Effector memory CD8-positive, alpha-beta T cell (primary cell): ENCODE measurements around the gene SMIM41.

Experiments used
- ATAC-seq: fragments of 150-1000 bp; cut with Tn5 transposase; replicated peaks from 2 replicates; pipeline ENCODE4 v1.10.0; 2021; ENCODE audit warnings: mild to moderate bottlenecking, moderate library complexity
- DNase-seq, 3 experiments: peaks; one replicate each; pipeline ENCODE4 v3.0.0; 2021
- H3K27ac Mint-ChIP-seq, 2 donors: one replicate each; pipeline ENCODE4 v1.8.0; 2022; ENCODE audit warnings: mild to moderate bottlenecking in 2 of 2, mixed read lengths in 2 of 2, moderate library complexity in 2 of 2
- H3K27me3 Mint-ChIP-seq, 2 donors: one replicate each; pipeline ENCODE4 v1.8.0; 2022; ENCODE audit warnings: mixed read lengths in 2 of 2
- H3K36me3 Mint-ChIP-seq: one replicate; pipeline ENCODE4 v1.8.0; 2022; ENCODE audit warnings: mild to moderate bottlenecking, moderate library complexity, mixed read lengths; ENCODE audit not compliant: insufficient read depth
- H3K4me1 Mint-ChIP-seq, 2 donors: one replicate each; pipeline ENCODE4 v1.8.0; 2022; ENCODE audit warnings: low read depth in 2 of 2, mixed read lengths in 2 of 2
- H3K4me3 Mint-ChIP-seq, 2 donors: one replicate each; pipeline ENCODE4 v1.8.0; 2022; ENCODE audit warnings: mild to moderate bottlenecking in 2 of 2, mixed read lengths in 2 of 2, moderate library complexity in 2 of 2
- H3K9me3 Mint-ChIP-seq, 2 donors: one replicate each; pipeline ENCODE4 v1.8.0; 2022; ENCODE audit warnings: mixed read lengths in 2 of 2

The SMIM41 gene

DNA sequence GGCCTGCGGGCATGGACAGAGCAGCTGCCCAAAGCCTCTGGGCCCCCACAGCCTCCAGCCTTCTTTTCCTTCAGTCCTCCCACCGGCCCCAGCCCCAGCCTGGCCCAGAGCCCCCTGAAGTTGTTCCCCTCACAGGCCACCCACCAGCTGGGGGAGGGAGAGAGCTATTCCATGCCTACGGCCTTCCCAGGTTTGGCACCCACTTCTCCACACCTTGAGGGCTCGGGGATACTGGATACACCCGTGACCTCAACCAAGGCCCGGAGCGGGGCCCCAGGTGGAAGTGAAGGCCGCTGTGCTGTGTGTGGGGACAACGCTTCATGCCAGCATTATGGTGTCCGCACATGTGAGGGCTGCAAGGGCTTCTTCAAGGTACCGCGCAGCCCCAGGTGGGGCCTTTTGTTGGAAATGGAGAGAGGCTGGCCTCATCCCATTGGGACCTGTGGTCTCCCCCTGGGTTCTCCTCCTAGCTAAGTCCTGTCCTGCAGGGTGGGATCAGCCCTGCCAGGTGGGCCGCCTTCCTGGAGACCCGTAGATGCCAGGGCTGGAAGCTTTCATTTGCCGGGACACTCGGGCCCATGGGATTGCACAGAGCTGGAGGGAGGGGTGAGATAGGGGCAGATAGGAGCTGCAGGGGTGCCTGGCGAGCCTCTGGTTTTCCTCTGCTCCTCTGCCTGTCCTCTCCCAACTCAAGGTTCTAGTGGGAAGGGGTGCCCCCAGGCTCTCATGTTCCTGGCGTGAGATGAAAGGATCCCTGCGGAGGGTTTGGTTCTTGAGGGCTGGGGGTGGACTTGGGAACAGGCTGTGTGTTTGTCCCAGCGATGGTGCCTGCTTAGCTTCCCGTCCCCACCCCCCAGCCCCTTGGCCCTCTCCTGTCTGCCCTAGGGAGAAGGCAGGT lies 24.4 kb upstream of the SMIM41 start:
- DNase-seq (no peak), ATAC-seq (no peak)
- Mint-ChIP-seq H3K27me3 (no peaks in the 10 kb centered on the region), H3K4me3 (no peak overlapping the region), H3K36me3 (peaks cover 36% of the 10 kb centered on the region), H3K9me3 (no peaks in the 10 kb centered on the region), H3K27ac (peak overlapping the region in 1 of 2 donors; percentile 44), H3K4me1 (peaks cover 13 to 22% of the 10 kb centered on the region in 2 donors)

GRCh38 chr12:52055731-52056711 lies 23.5 kb upstream of the SMIM41 start:
- Mint-ChIP-seq H3K27me3 (no peaks in the 10 kb centered on the region), H3K4me3 (no peak overlapping the region), H3K9me3 (no peaks in the 10 kb centered on the region), H3K27ac (no peak overlapping the region), H3K4me1 (peaks cover 7 to 16% of the 10 kb centered on the region in 2 donors), H3K36me3 (peaks cover 30% of the 10 kb centered on the region)
- DNase-seq, result no peak
- no peak for ATAC-seq

- Mint-ChIP-seq H3K27ac (peak overlapping the region; percentile 45 to 70), H3K4me3 (no peak overlapping the region), H3K9me3 (no peaks in the 10 kb centered on the region), H3K36me3 (peaks cover 21% of the 10 kb centered on the region), H3K27me3 (no peaks in the 10 kb centered on the region), H3K4me1 (peaks cover under 1 to 8% of the 10 kb centered on the region in 2 donors)
- ATAC-seq (no peak), DNase-seq (no peak)
Observed at GRCh38 chr12:52056801-52057637, 22.5 kb upstream of the SMIM41 start.

GRCh38 chr12:52057638-52058576 lies 21.6 kb upstream of the SMIM41 start:
- H3K9me3 Mint-ChIP-seq, result no peaks in the 10 kb centered on the region
- H3K27ac Mint-ChIP-seq, result peak overlapping the region; percentile 45 to 70
- H3K27me3 Mint-ChIP-seq, result no peaks in the 10 kb centered on the region
- no peak overlapping the region for H3K4me3 Mint-ChIP-seq
- DNase-seq, result no peak
- peaks cover 16% of the 10 kb centered on the region for H3K36me3 Mint-ChIP-seq
- ATAC-seq, result no peak
- no peaks in the 10 kb centered on the region for H3K4me1 Mint-ChIP-seq

GRCh38 chr12:52058631-52059361 lies 20.7 kb upstream of the SMIM41 start:
- Mint-ChIP-seq H3K27ac (no peak overlapping the region), H3K27me3 (peaks cover 5 to 6% of the 10 kb centered on the region in 2 donors), H3K36me3 (peaks cover 16% of the 10 kb centered on the region), H3K4me1 (no peaks in the 10 kb centered on the region), H3K4me3 (no peak overlapping the region), H3K9me3 (no peaks in the 10 kb centered on the region)
- DNase-seq (no peak), ATAC-seq (no peak)

GRCh38 chr12:52059582-52060497 lies 19.7 kb upstream of the SMIM41 start:
- no peak overlapping the region for H3K4me3 Mint-ChIP-seq
- H3K4me1 Mint-ChIP-seq, result peaks cover 0 to 4% of the 10 kb centered on the region in 2 donors
- peaks cover 13% of the 10 kb centered on the region for H3K36me3 Mint-ChIP-seq
- ATAC-seq (no peak), DNase-seq (no peak)
- H3K9me3 Mint-ChIP-seq, result no peaks in the 10 kb centered on the region
- H3K27ac Mint-ChIP-seq, result no peak overlapping the region
- H3K27me3 Mint-ChIP-seq, result peaks cover 11 to 16% of the 10 kb centered on the region in 2 donors

GRCh38 chr12:52060498-52061177 lies 18.9 kb upstream of the SMIM41 start:
- Mint-ChIP-seq H3K4me3 (no peak overlapping the region), H3K36me3 (peaks cover 9% of the 10 kb centered on the region), H3K27ac (no peak overlapping the region), H3K4me1 (peaks cover 0 to 4% of the 10 kb centered on the region in 2 donors), H3K27me3 (peaks cover 19 to 24% of the 10 kb centered on the region in 2 donors), H3K9me3 (no peaks in the 10 kb centered on the region)
- DNase-seq (no peak), ATAC-seq (no peak)

GRCh38 chr12:52061470-52062166 lies 17.9 kb upstream of the SMIM41 start:
- no peak overlapping the region for H3K27ac Mint-ChIP-seq

GRCh38 chr12:52062167-52063081 lies 17.1 kb upstream of the SMIM41 start:
- DNase-seq (no peak), ATAC-seq (no peak)
- Mint-ChIP-seq H3K4me3 (no peak overlapping the region), H3K36me3 (peaks cover 2% of the 10 kb centered on the region), H3K4me1 (peaks cover 0 to 4% of the 10 kb centered on the region in 2 donors), H3K27ac (no peak overlapping the region), H3K27me3 (peaks cover 23 to 34% of the 10 kb centered on the region in 2 donors), H3K9me3 (no peaks in the 10 kb centered on the region)

More at GRCh38 chr12:52061470-52062166, 17.9 kb upstream of the SMIM41 start:
- DNase-seq (no peak), ATAC-seq (no peak)
- H3K4me3 Mint-ChIP-seq, result no peak overlapping the region
- peaks cover 0 to 4% of the 10 kb centered on the region in 2 donors for H3K4me1 Mint-ChIP-seq
- no peaks in the 10 kb centered on the region for H3K9me3 Mint-ChIP-seq
- H3K27me3 Mint-ChIP-seq, result peaks cover 23 to 34% of the 10 kb centered on the region in 2 donors
- peaks cover 9% of the 10 kb centered on the region for H3K36me3 Mint-ChIP-seq
